Activated T-helper 1 cell treated with anti-CD3 and anti-CD28 coated beads, Interleukin-12 subunit alpha, Interleukin-12 subunit beta, Interleukin-2, Interleukin-4 antibody, amounts not matched to agents 30 ng/mL and 10 ng/mL and 1 ng/mL, durations not matched to agents 14 hours and 24 hours and 36 hours (primary cell): ENCODE results near the gene CRIP1. TPM values are rescaled to one million over a fixed set of nuclear protein-coding genes. Genes with fewer than 3 reads are reported as not detected.

ENCODE experiments used
- DNase-seq: peaks from one replicate; pipeline ENCODE4 v3.0.0; 2021; ENCODE audit warnings: low spot score
- H3K27ac Mint-ChIP-seq: one replicate; pipeline ENCODE4 v1.8.0; 2021; ENCODE audit warnings: mild to moderate bottlenecking, mixed read lengths
- H3K27me3 Mint-ChIP-seq: one replicate; pipeline ENCODE4 v1.8.0; 2022; ENCODE audit warnings: mild to moderate bottlenecking, moderate library complexity, mixed read lengths; ENCODE audit not compliant: insufficient read depth
- H3K36me3 Mint-ChIP-seq: one replicate; pipeline ENCODE4 v1.8.0; 2021; ENCODE audit warnings: low read depth, mixed read lengths
- H3K4me1 Mint-ChIP-seq: one replicate; pipeline ENCODE4 v1.8.0; 2021; ENCODE audit warnings: low read depth, mixed read lengths
- H3K4me3 Mint-ChIP-seq: one replicate; pipeline ENCODE4 v1.8.0; 2021; ENCODE audit warnings: mild to moderate bottlenecking, moderate library complexity, mixed read lengths
- H3K9me3 Mint-ChIP-seq: one replicate; pipeline ENCODE4 v1.8.0; 2021; ENCODE audit warnings: mixed read lengths
- intact Hi-C: fragments of 100-400 bp; cut with micrococcal nuclease; formaldehyde crosslinking; loops from one replicate; pipeline ENCODE4 v1.15.1; 2024
- total RNA-seq: library from RNA; stranded (reverse); gene quantifications from 2 replicates; pipeline ENCODE4 v1.2.3, GENCODE V29; 2022

Gene CRIP1
- total RNA-seq, 1 donor from 2014 or later, result 103 TPM

GRCh38 chr14:105490572-105491365, 4.1 kb downstream of the CRIP1 start, which contains the start of gene TEDC1:
TSS of gene TEDC1 (plus strand) at chr14:105491246. CDS start at chr14:105491376, 130 bp downstream.
- Mint-ChIP-seq H3K36me3 (no peaks in the 10 kb centered on the region), H3K4me3 (peak within 1 kb of the TSS; percentile 87), H3K27me3 (no peaks in the 10 kb centered on the region), H3K27ac (peak within 1 kb of the TSS; percentile 90), H3K4me1 (peaks cover 10% of the 10 kb centered on the region), H3K9me3 (no peaks in the 10 kb centered on the region)
- peak; percentile 99 for DNase-seq
- intact Hi-C loops, result loop anchor here (1.0 to 5.0 kb wide), 14 partner anchors 8 to 738 kb away; partner anchors contain the start of genes BRF1, CDCA4, CRIP2 and GPR132

GRCh38 chr14:105491366-105491973, 4.8 kb downstream of the CRIP1 start:
- intact Hi-C loops, result loop anchor here (1.0 to 5.0 kb wide), 9 partner anchors 9 to 558 kb away; partner anchors contain the start of genes CDCA4, CRIP2, GPR132 and TEX22
- H3K9me3 Mint-ChIP-seq, result no peaks in the 10 kb centered on the region

GRCh38 chr14:105492031-105492970, 5.6 kb downstream of the CRIP1 start:
- intact Hi-C loops, result loop anchor here (5.0 kb wide), 1 partner anchor 400 kb away; no protein-coding TSS in a partner anchor
- no peaks in the 10 kb centered on the region for H3K9me3 Mint-ChIP-seq

More at GRCh38 chr14:105491366-105491973, 4.8 kb downstream of the CRIP1 start:
- peak; percentile 84 for DNase-seq
- no peaks in the 10 kb centered on the region for H3K27me3 Mint-ChIP-seq
- H3K36me3 Mint-ChIP-seq, result no peaks in the 10 kb centered on the region
- H3K27ac Mint-ChIP-seq, result peak overlapping the region; percentile 90
- H3K4me1 Mint-ChIP-seq, result peaks cover 8% of the 10 kb centered on the region
- H3K4me3 Mint-ChIP-seq, result peak overlapping the region; percentile 87

GRCh38 chr14:105492971-105493871, 6.5 kb downstream of the CRIP1 start:
- Mint-ChIP-seq H3K4me3 (peak overlapping the region; percentile 45), H3K27me3 (no peaks in the 10 kb centered on the region), H3K9me3 (no peaks in the 10 kb centered on the region), H3K36me3 (no peaks in the 10 kb centered on the region), H3K27ac (peak overlapping the region; percentile 48), H3K4me1 (peaks cover 8% of the 10 kb centered on the region)
- DNase-seq, result no peak
- intact Hi-C loops, result loop anchor here (5.0 kb wide), 1 partner anchor 401 kb away; no protein-coding TSS in a partner anchor

More at GRCh38 chr14:105492031-105492970, 5.6 kb downstream of the CRIP1 start:
- H3K27me3 Mint-ChIP-seq, result no peaks in the 10 kb centered on the region
- H3K4me3 Mint-ChIP-seq, result peak overlapping the region; percentile 87
- H3K36me3 Mint-ChIP-seq, result no peaks in the 10 kb centered on the region
- peak overlapping the region; percentile 90 for H3K27ac Mint-ChIP-seq
- no peak for DNase-seq
- H3K4me1 Mint-ChIP-seq, result peaks cover 8% of the 10 kb centered on the region

GRCh38 chr14:105493921-105494605, 7.4 kb downstream of the CRIP1 start:
- no peaks in the 10 kb centered on the region for H3K36me3 Mint-ChIP-seq
- intact Hi-C loops, result loop anchor here (5.0 kb wide), 1 partner anchor 402 kb away; no protein-coding TSS in a partner anchor
- peaks cover 7% of the 10 kb centered on the region for H3K4me1 Mint-ChIP-seq
- H3K27me3 Mint-ChIP-seq, result no peaks in the 10 kb centered on the region
- H3K27ac Mint-ChIP-seq, result no peak overlapping the region
- H3K9me3 Mint-ChIP-seq, result no peaks in the 10 kb centered on the region
- DNase-seq, result no peak
- H3K4me3 Mint-ChIP-seq, result no peak overlapping the region

- Mint-ChIP-seq H3K4me3 (no peak overlapping the region), H3K36me3 (no peaks in the 10 kb centered on the region), H3K27me3 (no peaks in the 10 kb centered on the region), H3K4me1 (peaks cover 2% of the 10 kb centered on the region), H3K9me3 (no peaks in the 10 kb centered on the region), H3K27ac (no peak overlapping the region)
- intact Hi-C loops, result loop anchor here (5.0 kb wide), 1 partner anchor 402 kb away; no protein-coding TSS in a partner anchor
- no peak for DNase-seq
Measured at GRCh38 chr14:105494606-105494929, 7.9 kb downstream of the CRIP1 start.

GRCh38 chr14:105495101-105495989, 8.7 kb downstream of the CRIP1 start:
- Mint-ChIP-seq H3K36me3 (no peaks in the 10 kb centered on the region), H3K9me3 (no peaks in the 10 kb centered on the region), H3K4me1 (no peaks in the 10 kb centered on the region), H3K27me3 (no peaks in the 10 kb centered on the region), H3K4me3 (no peak overlapping the region), H3K27ac (no peak overlapping the region)
- no peak for DNase-seq
- intact Hi-C loops, result loop anchor here (5.0 kb wide), 1 partner anchor 132 kb away; no protein-coding TSS in a partner anchor

GRCh38 chr14:105495990-105496830, 9.5 kb downstream of the CRIP1 start:
- no peak for DNase-seq
- H3K4me3 Mint-ChIP-seq, result no peak overlapping the region
- no peaks in the 10 kb centered on the region for H3K36me3 Mint-ChIP-seq
- no peaks in the 10 kb centered on the region for H3K4me1 Mint-ChIP-seq
- no peak overlapping the region for H3K27ac Mint-ChIP-seq
- intact Hi-C loops, result loop anchor here (5.0 kb wide), 1 partner anchor 131 kb away; no protein-coding TSS in a partner anchor
- no peaks in the 10 kb centered on the region for H3K27me3 Mint-ChIP-seq
- no peaks in the 10 kb centered on the region for H3K9me3 Mint-ChIP-seq

GRCh38 chr14:105496831-105497591, 10.3 kb downstream of the CRIP1 start:
- Mint-ChIP-seq H3K27me3 (no peaks in the 10 kb centered on the region), H3K9me3 (no peaks in the 10 kb centered on the region), H3K27ac (no peak overlapping the region), H3K36me3 (no peaks in the 10 kb centered on the region), H3K4me3 (no peak overlapping the region), H3K4me1 (no peaks in the 10 kb centered on the region)
- intact Hi-C loops, result loop anchor here (5.0 kb wide), 1 partner anchor 130 kb away; no protein-coding TSS in a partner anchor
- DNase-seq, result no peak
